ENCODE measurements around the gene GPR62.

GRCh38 chr3:51934139-51934850 lies 20.9 kb upstream of the GPR62 start:
- TF ChIP-seq TAF1 (IDR thresholded peaks at IDR 0.05; ENCODE audit: borderline replicate concordance, low read depth, low read length) (no peak), POLR2A (IDR thresholded peaks at IDR 0.05; ENCODE audit: low read depth, low read length) (no peak), POLR2AphosphoS5 (IDR thresholded peaks at IDR 0.05; ENCODE audit: low read depth, low read length) (no peak)
